ENCODE measurements around the gene C2orf92.

DNA sequence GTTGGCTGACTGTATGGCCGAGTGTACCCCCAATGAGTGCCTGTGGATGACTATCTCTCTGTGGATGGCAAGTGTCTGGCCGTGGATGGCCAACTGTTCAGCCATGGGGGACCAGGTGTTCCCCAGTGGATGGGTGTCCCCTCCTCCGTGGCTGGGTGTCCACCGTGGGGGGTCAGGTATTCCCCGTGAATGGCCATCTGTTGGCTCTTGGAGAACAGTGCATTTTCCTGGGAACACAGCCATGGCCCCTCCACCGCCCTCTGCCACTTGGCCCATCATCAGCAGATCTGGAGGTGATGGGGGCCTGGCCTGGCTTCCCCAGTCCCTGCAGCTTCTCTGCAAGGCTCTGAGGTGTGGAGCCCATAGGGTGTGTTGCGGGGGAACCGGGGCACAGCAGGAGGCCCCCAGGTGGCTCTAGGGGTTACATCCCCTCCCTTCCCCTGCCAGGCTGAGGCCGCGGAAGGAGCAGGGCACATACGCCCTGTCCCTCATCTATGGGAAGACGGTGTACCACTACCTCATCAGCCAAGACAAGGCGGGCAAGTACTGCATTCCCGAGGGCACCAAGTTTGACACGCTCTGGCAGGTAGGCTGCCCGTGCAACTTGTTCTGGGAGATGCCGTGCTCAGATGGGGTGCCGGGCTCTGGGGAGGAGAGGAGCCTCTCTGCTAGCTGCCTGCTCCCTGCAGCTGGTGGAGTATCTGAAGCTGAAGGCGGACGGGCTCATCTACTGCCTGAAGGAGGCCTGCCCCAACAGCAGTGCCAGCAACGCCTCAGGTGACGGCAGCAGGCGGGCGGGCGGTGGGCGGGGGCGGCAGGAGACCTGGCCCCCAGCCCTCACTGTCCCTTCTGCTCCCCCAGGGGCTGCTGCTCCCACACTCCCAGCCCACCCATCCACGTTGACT lies 63.2 kb downstream of the C2orf92 start:
- TF ChIP-seq EZH2 (IDR thresholded peaks at IDR 0.05; ENCODE audit: low read length, missing control alignments) = no peak
- TF ChIP-seq, protein P1, sequence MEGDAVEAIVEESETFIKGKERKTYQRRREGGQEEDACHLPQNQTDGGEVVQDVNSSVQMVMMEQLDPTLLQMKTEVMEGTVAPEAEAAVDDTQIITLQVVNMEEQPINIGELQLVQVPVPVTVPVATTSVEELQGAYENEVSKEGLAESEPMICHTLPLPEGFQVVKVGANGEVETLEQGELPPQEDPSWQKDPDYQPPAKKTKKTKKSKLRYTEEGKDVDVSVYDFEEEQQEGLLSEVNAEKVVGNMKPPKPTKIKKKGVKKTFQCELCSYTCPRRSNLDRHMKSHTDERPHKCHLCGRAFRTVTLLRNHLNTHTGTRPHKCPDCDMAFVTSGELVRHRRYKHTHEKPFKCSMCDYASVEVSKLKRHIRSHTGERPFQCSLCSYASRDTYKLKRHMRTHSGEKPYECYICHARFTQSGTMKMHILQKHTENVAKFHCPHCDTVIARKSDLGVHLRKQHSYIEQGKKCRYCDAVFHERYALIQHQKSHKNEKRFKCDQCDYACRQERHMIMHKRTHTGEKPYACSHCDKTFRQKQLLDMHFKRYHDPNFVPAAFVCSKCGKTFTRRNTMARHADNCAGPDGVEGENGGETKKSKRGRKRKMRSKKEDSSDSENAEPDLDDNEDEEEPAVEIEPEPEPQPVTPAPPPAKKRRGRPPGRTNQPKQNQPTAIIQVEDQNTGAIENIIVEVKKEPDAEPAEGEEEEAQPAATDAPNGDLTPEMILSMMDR (conservative IDR thresholded peaks at IDR 0.05 in 1 of 2, IDR thresholded peaks at IDR 0.05 in 1 of 2; ENCODE audit: low read depth in 1 of 2, low read length in 2 of 2) = no peak

Measured in fibroblast of lung (primary cell).